Mesothelial cell of epicardium (in vitro differentiated cells): Measurements from ENCODE around the gene YBEY. TPM values are rescaled to one million over a fixed set of nuclear protein-coding genes. Genes with fewer than 3 reads are reported as not detected.

Experiments
- DNase-seq, 2 experiments: peaks; one replicate each; pipeline ENCODE4 v3.0.0; 2021; ENCODE audit warnings: low spot score in 2 of 2; ENCODE audit not compliant: unreplicated experiment in 2 of 2
- H3K27ac Mint-ChIP-seq: 2 replicates; pipeline ENCODE4 v1.8.0; 2021; ENCODE audit warnings: mixed read lengths
- H3K27me3 Mint-ChIP-seq: 2 replicates; pipeline ENCODE4 v1.8.0; 2021; ENCODE audit warnings: low read depth, mixed read lengths
- H3K36me3 Mint-ChIP-seq: 2 replicates; pipeline ENCODE4 v1.8.0; 2021; ENCODE audit warnings: mixed read lengths
- H3K4me1 Mint-ChIP-seq: 2 replicates; pipeline ENCODE4 v1.8.0; 2021; ENCODE audit warnings: mixed read lengths
- H3K4me3 Mint-ChIP-seq: 2 replicates; pipeline ENCODE4 v1.8.0; 2021; ENCODE audit warnings: mild to moderate bottlenecking, moderate library complexity, mixed read lengths
- H3K9me3 Mint-ChIP-seq: 2 replicates; pipeline ENCODE4 v1.8.0; 2021; ENCODE audit warnings: mixed read lengths
- CTCF ChIP-seq: fragments of 200-600 bp; sonication (generic); IDR thresholded peaks from one replicate; pipeline ENCODE4 v1.5.0; 2021; ENCODE audit warnings: antibody characterized with exemption; ENCODE audit not compliant: unreplicated experiment
- total RNA-seq: library from RNA; stranded (reverse); gene quantifications from 3 replicates; pipeline ENCODE4 v1.2.1, GENCODE V29; 2021

Gene YBEY
- total RNA-seq, 1 donor from 2014 or later, result 18.4 TPM

DNA sequence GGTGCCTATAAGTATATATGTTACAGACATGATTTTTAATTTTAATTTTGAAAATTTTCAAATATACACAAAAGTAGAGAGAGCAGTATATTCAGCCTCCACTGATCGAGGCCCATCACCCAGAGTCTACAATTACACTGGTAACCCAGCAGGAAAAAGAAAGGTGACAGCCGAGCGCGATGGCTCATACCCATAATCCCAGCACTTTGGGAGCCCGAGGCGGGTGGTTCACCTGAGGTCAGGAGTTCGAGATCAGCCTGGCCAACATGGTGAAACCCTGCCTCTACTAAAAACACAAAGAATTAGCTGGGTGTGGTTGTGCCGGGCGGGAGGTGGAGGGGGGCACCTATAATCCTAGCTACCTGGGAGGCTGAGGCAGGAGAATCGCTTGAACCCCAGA is 1.4 kb downstream of the YBEY start:
- Mint-ChIP-seq H3K4me3 (peak overlapping the region; percentile 89), H3K36me3 (peaks cover 26% of the 10 kb centered on the region), H3K27ac (no peak overlapping the region), H3K27me3 (no peaks in the 10 kb centered on the region), H3K9me3 (no peaks in the 10 kb centered on the region), H3K4me1 (peaks cover 31% of the 10 kb centered on the region)
- DNase-seq, result no peak
- no peak for TF ChIP-seq CTCF

- Mint-ChIP-seq H3K36me3 (peaks cover 16% of the 10 kb centered on the region), H3K9me3 (no peaks in the 10 kb centered on the region), H3K4me3 (no peak overlapping the region), H3K27ac (no peak overlapping the region), H3K27me3 (no peaks in the 10 kb centered on the region), H3K4me1 (peaks cover 15% of the 10 kb centered on the region)
- TF ChIP-seq CTCF, result no peak
- DNase-seq, result no peak
These were observed 3.6 kb downstream of the YBEY start for GRCh38 chr21:46289655-46290179.

DNA sequence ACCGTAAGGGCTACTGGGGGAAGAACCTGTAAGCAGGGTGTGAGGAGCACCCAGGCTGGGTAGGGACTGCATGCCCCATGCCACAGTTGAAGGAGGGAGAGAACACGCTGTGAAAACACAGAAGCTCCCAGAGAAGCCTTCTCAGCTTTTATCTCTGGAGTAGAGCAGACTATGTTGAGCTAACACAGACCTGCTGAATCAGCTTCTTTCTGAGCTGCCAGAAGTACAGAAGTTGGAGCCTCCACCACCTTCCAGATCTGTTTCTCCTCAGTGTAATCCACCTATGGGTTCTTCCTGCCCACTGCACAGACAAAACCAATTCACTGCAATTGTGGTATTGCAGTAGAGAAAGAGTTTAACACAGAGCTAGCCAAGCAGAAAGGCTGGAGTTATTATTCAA is 5.4 kb downstream of the YBEY start:
- H3K36me3 Mint-ChIP-seq, result peaks cover 13% of the 10 kb centered on the region
- H3K27ac Mint-ChIP-seq, result no peak overlapping the region
- H3K9me3 Mint-ChIP-seq, result no peaks in the 10 kb centered on the region
- H3K4me3 Mint-ChIP-seq, result no peak overlapping the region
- H3K4me1 Mint-ChIP-seq, result peaks cover 10% of the 10 kb centered on the region
- no peak for DNase-seq
- no peak for TF ChIP-seq CTCF
- H3K27me3 Mint-ChIP-seq, result no peaks in the 10 kb centered on the region

GRCh38 chr21:46294647-46295176 is 8.6 kb downstream of the YBEY start:
- Mint-ChIP-seq H3K27ac (peak overlapping the region; percentile 39), H3K36me3 (peaks cover 17% of the 10 kb centered on the region), H3K27me3 (no peaks in the 10 kb centered on the region), H3K4me1 (peaks cover 5% of the 10 kb centered on the region), H3K4me3 (no peak overlapping the region), H3K9me3 (no peaks in the 10 kb centered on the region)
- no peak for DNase-seq
- TF ChIP-seq CTCF, result no peak

DNA sequence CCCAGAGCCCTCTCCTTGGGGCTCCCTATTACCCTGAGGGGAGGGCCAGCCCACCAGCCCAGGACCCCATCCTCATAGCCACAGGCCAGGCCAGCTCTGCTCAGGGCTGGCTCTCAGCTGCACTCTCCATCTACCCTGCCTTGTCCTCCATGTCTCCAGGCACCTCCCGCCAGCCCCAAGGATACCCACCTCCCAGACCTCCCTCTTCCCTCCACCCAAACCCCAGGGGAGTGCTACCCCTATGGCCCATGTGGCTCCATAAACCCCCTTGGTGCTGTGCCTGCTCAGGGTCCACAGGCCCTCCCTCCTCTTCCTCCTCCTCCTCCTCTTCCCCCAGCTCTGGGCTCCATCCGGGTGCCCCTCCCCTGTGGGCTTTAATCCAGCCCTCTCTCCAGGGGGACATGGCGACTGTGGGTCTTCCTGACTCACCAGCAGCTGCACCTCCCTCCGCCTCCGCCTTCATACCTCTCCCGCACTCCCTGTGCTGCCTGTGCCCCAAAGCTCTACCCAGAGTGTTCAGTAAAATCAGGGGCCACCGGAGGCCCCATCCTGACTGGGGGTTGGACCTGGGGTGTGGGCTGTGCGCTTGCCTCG is 9.1 kb downstream of the YBEY start:
- H3K27ac Mint-ChIP-seq, result peak overlapping the region; percentile 39
- no peak overlapping the region for H3K4me3 Mint-ChIP-seq
- DNase-seq, result no peak
- H3K4me1 Mint-ChIP-seq, result peaks cover 5% of the 10 kb centered on the region
- peaks cover 22% of the 10 kb centered on the region for H3K36me3 Mint-ChIP-seq
- H3K9me3 Mint-ChIP-seq, result no peaks in the 10 kb centered on the region
- no peaks in the 10 kb centered on the region for H3K27me3 Mint-ChIP-seq
- TF ChIP-seq CTCF, result no peak
